K562 (cell line): Measurements from ENCODE around the gene ADCY1. TPM values are rescaled to one million over a fixed set of nuclear protein-coding genes. Genes with fewer than 3 reads are reported as not detected.
"Not testable (repeated sequence)": the region's sequence is repeated elsewhere in the genome, so short reads cannot be mapped to it uniquely, and the experiment has no call there.

Experiments used
- ATAC-seq: fragments of 200-7000 bp; cut with Tn5 transposase; 3 replicates; pipeline ENCODE4 v1.9.1; 2020; ENCODE audit warnings: moderate library complexity
- BruUV-seq: library from RNA; stranded (reverse); fragments of 400-500 nt; replicated peaks from 2 replicates; lab custom pipeline; 2021; lab: Mats Ljungman, UMichigan
- CTCF ChIA-PET: fragments of 300-600 bp; formaldehyde crosslinking; extraction: SDS; loops from one replicate; lab custom pipeline; 2021; ENCODE audit warnings: low intra/inter-chr PET ratio; lab: Yijun Ruan, JAX
- POLR2A ChIA-PET: fragments of 300-600, 350-650 bp; sonication (Branson Sonifier 250); formaldehyde crosslinking; extraction: SDS; loops from one replicate; lab custom pipeline; 2021; ENCODE audit warnings: antibody characterized with exemption, inconsistent platforms; lab: Yijun Ruan, JAX
- DNase-seq, 4 experiments: peaks; one replicate each; pipeline versions ENCODE4 v3.0.0 to v3.0.0-alpha.2; 2011 to 2018; ENCODE audit warnings: low spot score in 3 of 4, mixed read lengths in 3 of 4; ENCODE audit errors: extremely low read depth in 1 of 4
- FAIRE-seq: peaks from 2 replicates; lab custom pipeline; 2011; peaks lifted over from hg19 to GRCh38; lab: Jason Lieb, UNC
- H2AFZ ChIP-seq: 2 replicates; pipeline ENCODE4 v1.6.0; 2011; ENCODE audit warnings: low read depth, low read length, control low read depth, inconsistent platforms
- H3K27ac ChIP-seq: fragments of 200-600 bp; 3 replicates; pipeline ENCODE4 v1.8.0; 2011; ENCODE audit warnings: low read depth, mild to moderate bottlenecking, control low read depth, inconsistent platforms, low read length, moderate library complexity, mixed read lengths; ENCODE audit errors: extremely low read depth
- H3K27me3 ChIP-seq, 2 experiments: fragments of 300-600 bp in 1 of 2; 2 replicates in 1 of 2; 3 replicates in 1 of 2; pipeline versions ENCODE4 v1.6.0 to v1.8.0; 2011; ENCODE audit warnings: inconsistent platforms in 2 of 2, low read length in 2 of 2, mild to moderate bottlenecking in 1 of 2, mixed read lengths in 1 of 2, moderate library complexity in 1 of 2; ENCODE audit not compliant: control insufficient read depth in 2 of 2, insufficient read depth in 2 of 2
- H3K36me3 ChIP-seq: fragments of 300-600 bp; 3 replicates; pipeline ENCODE4 v1.8.0; 2011; ENCODE audit warnings: mild to moderate bottlenecking, low read length, inconsistent platforms; ENCODE audit not compliant: control insufficient read depth, insufficient read depth
- H3K4me1 ChIP-seq, 2 experiments: fragments of 200-600 bp in 1 of 2; replicated peaks in 1 of 2; 2 replicates in 1 of 2; 3 replicates in 1 of 2; pipeline versions ENCODE4 v1.5.1 to v1.8.0; 2011; ENCODE audit warnings: inconsistent platforms in 2 of 2, low read length in 2 of 2, mild to moderate bottlenecking in 1 of 2, mixed read lengths in 1 of 2, moderate library complexity in 1 of 2; ENCODE audit not compliant: control insufficient read depth in 2 of 2, insufficient read depth in 2 of 2
- H3K4me2 ChIP-seq: 2 replicates; pipeline ENCODE4 v1.6.1; 2011; ENCODE audit warnings: low read length, control low read depth, inconsistent platforms, mixed read lengths; ENCODE audit not compliant: insufficient read depth
- H3K4me3 ChIP-seq: fragments of 200-600 bp; sonication (generic), shearing (Covaris generic); 2 replicates; pipeline ENCODE4 v1.5.1; 2016; ENCODE audit warnings: control low read depth, inconsistent platforms
- H3K79me2 ChIP-seq: fragments of 200-600 bp; 3 replicates; pipeline ENCODE4 v1.8.0; 2011; ENCODE audit warnings: low read length, inconsistent platforms; ENCODE audit not compliant: control insufficient read depth, insufficient read depth
- H3K9ac ChIP-seq, 2 experiments: 2 replicates each; pipeline versions ENCODE4 v1.6.0 to v1.6.1; 2011; ENCODE audit warnings: low read depth in 2 of 2, low read length in 2 of 2, control low read depth in 1 of 2, inconsistent platforms in 1 of 2, mild to moderate bottlenecking in 1 of 2, mixed read lengths in 1 of 2; ENCODE audit not compliant: insufficient read depth in 1 of 2
- H3K9me1 ChIP-seq: one replicate; pipeline ENCODE4 v1.6.0; 2011; ENCODE audit warnings: inconsistent platforms, mild to moderate bottlenecking, low read length, moderate library complexity; ENCODE audit not compliant: control insufficient read depth, insufficient read depth
- H3K9me3 ChIP-seq: replicated peaks from 2 replicates; pipeline ENCODE4 v1.5.1; 2011; ENCODE audit warnings: low read depth, low read length, inconsistent platforms; ENCODE audit not compliant: control insufficient read depth, insufficient read depth
- H4K20me1 ChIP-seq: replicated peaks from 2 replicates; pipeline ENCODE4 v1.6.1; 2011; ENCODE audit warnings: low read length, inconsistent platforms, mixed read lengths; ENCODE audit not compliant: control insufficient read depth, insufficient read depth
- CSDE1 ChIP-seq, 2 experiments: fragments of 450-650 bp; IDR thresholded peaks; 2 replicates each; pipeline ENCODE4 v1.6.1; 2016; ENCODE audit warnings: mild to moderate bottlenecking in 1 of 2
- GABPB1 ChIP-seq: sonication (generic); formaldehyde crosslinking; IDR thresholded peaks from 2 replicates; pipeline ENCODE4 v1.8.0; 2022; ENCODE audit warnings: mild to moderate bottlenecking, missing genetic modification reagents
- KAT7 ChIP-seq: sonication (generic); formaldehyde crosslinking; IDR thresholded peaks from 2 replicates; pipeline ENCODE4 v1.8.0; 2022; ENCODE audit warnings: missing genetic modification reagents, mild to moderate bottlenecking, borderline replicate concordance
- MAFK ChIP-seq: IDR thresholded peaks from 2 replicates; pipeline ENCODE4 v1.6.1; 2011; ENCODE audit warnings: low read length, improper control_type of control experiment
- MLLT1 ChIP-seq, 2 experiments: fragments of 450-650 bp; IDR thresholded peaks; 2 replicates each; pipeline ENCODE4 v1.6.1; 2016
- MNT ChIP-seq, 2 experiments: fragments of 450-650 bp; conservative IDR thresholded peaks; 2 replicates each; pipeline ENCODE4 v1.6.1; 2017; ENCODE audit warnings: mild to moderate bottlenecking in 2 of 2, moderate library complexity in 2 of 2
- POLR2AphosphoS5 ChIP-seq: IDR thresholded peaks from 2 replicates; pipeline ENCODE4 v1.6.1; 2011; ENCODE audit warnings: mild to moderate bottlenecking, low read depth, low read length, moderate library complexity; ENCODE audit not compliant: control insufficient read depth, insufficient read depth
- RBFOX2 ChIP-seq: fragments of 200-400 bp; formaldehyde crosslinking; IDR thresholded peaks from 2 replicates; pipeline ENCODE4 v1.6.1; 2017; ENCODE audit warnings: low read depth, mild to moderate bottlenecking, low read length, moderate library complexity
- RFX5 ChIP-seq: IDR thresholded peaks from 2 replicates; pipeline ENCODE4 v1.6.1; 2011; ENCODE audit warnings: low read depth, mild to moderate bottlenecking, improper control_type of control experiment, low read length
- YY1 ChIP-seq, 3 experiments: IDR thresholded peaks; 2 replicates each; pipeline ENCODE4 v1.6.1; 2011; ENCODE audit warnings: low read length in 2 of 3, mild to moderate bottlenecking in 2 of 3, moderate library complexity in 2 of 3, borderline replicate concordance in 1 of 3, control low read depth in 1 of 3, low read depth in 1 of 3; ENCODE audit not compliant: insufficient read depth in 3 of 3, insufficient replicate concordance in 2 of 3, control insufficient read depth in 1 of 3, insufficient read length in 1 of 3; ENCODE audit errors: extremely low read depth in 1 of 3
- whole genome bisulfite sequencing: fragments of 100-300 bp; shearing (Covaris generic); methylation state at CpG from one replicate; pipeline ENCODE4 v1.1.6; 2016; ENCODE audit warnings: low coverage, mixed read lengths; ENCODE audit not compliant: insufficient coverage; ENCODE audit errors: missing lambda C conversion rate; 5-methylcytosine and 5-hydroxymethylcytosine counted together
- in situ Hi-C: fragments of 300-500 bp; cut with MboI; formaldehyde crosslinking; loops from 4 replicates; pipeline ENCODE4 v1.15.0; 2018; ENCODE audit warnings: inconsistent platforms, mixed read lengths
- intact Hi-C: fragments of 100-400 bp; cut with micrococcal nuclease; formaldehyde crosslinking; loops from 2 replicates; pipeline ENCODE4 v1.14.2; 2022
- polyA plus RNA-seq, 8 experiments: library from polyadenylated mRNA; depleted of rRNA in 4 of 8; stranded (reverse) in 5 of 8; unstranded in 3 of 8; fragments of >200 nt; fragmentation: Nextera tagmentation in 2 of 8; fragmentation: Illumina TruSeq in 1 of 8; extraction: Ambion mirVana in 2 of 8; extraction: Trizol in 1 of 8; gene quantifications; 2 replicates each; pipeline versions ENCODE4 v1.2.1 to v1.2.3, GENCODE V29; 2011 to 2014; ENCODE audit warnings: inconsistent platforms in 1 of 8, missing spikeins in 1 of 8
- total RNA-seq, 7 experiments: library from RNA; depleted of rRNA in 6 of 7; stranded (reverse); fragments of >200 nt in 6 of 7; fragmentation: Illumina TruSeq in 2 of 7; extraction: Trizol in 2 of 7; gene quantifications; 2 replicates each; pipeline versions ENCODE4 v1.2.1 to v1.2.3, GENCODE V29; 2011 to 2021; ENCODE audit warnings: low replicate concordance in 1 of 7
- TF ChIP-seq, protein P1 (sequence below): conservative IDR thresholded peaks from 2 replicates; pipeline ENCODE4 v1.6.1; 2011; ENCODE audit warnings: low read depth, mild to moderate bottlenecking, low read length; ENCODE audit not compliant: control insufficient read depth

ADCY1 gene
- total and polyA plus RNA-seq, 9 of the 15 experiments (the other 6 are each of a cell fraction or from before 2014, with no cell fraction given) = under 0.01 to 0.18 (median 0.10) TPM; not detected in 4

GRCh38 chr7:45768516-45769394 is 194.6 kb downstream of the ADCY1 start (continued):
- TF ChIP-seq, protein P1, sequence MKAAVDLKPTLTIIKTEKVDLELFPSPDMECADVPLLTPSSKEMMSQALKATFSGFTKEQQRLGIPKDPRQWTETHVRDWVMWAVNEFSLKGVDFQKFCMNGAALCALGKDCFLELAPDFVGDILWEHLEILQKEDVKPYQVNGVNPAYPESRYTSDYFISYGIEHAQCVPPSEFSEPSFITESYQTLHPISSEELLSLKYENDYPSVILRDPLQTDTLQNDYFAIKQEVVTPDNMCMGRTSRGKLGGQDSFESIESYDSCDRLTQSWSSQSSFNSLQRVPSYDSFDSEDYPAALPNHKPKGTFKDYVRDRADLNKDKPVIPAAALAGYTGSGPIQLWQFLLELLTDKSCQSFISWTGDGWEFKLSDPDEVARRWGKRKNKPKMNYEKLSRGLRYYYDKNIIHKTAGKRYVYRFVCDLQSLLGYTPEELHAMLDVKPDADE = 0 out of 2 replicates have a peak, but pooled peaks have one; percentile 29
- peak in 2 of 3 experiments; percentile 52 to 66 for TF ChIP-seq YY1 (IDR thresholded peaks at IDR 0.05; ENCODE audit: borderline replicate concordance in 1 of 3, control insufficient read depth in 1 of 3, extremely low read depth in 1 of 3, insufficient read depth in 3 of 3, insufficient read length in 1 of 3, insufficient replicate concordance in 2 of 3, low read depth in 1 of 3, low read length in 2 of 3)
- TF ChIP-seq KAT7 = peak; percentile 56; the same call in 1 of the 2 replicates
- TF ChIP-seq MNT (conservative IDR thresholded peaks at IDR 0.05) = peak; percentile 67 to 78
- peak; percentile 34; the same call in 1 of the 2 replicates for TF ChIP-seq MAFK
- peak; percentile 89 for TF ChIP-seq RBFOX2
- TF ChIP-seq GABPB1 (CRISPR knock-in tag) = 0 out of 2 replicates have a peak, but pooled peaks have one; percentile 33
- peak; percentile 58; the same call in 1 of the 2 replicates for TF ChIP-seq POLR2AphosphoS5
- peak in 1 of 2 experiments; percentile 94; a peak in 2 of 4 replicates for TF ChIP-seq CSDE1 (IDR thresholded peaks at IDR 0.05)
- peak; percentile 73; the same call in 1 of the 2 replicates for TF ChIP-seq RFX5
- 0 out of 4 replicates have a peak, but pooled peaks of 1 of the 2 experiments have one; percentile 61 for TF ChIP-seq MLLT1 (IDR thresholded peaks at IDR 0.05)

GRCh38 chr7:45769626-45770025 is 195.5 kb downstream of the ADCY1 start:
- peak overlapping the region; percentile 80 to 94 for H3K9ac ChIP-seq
- not testable (repeated sequence) for FAIRE-seq

More at GRCh38 chr7:45769626-45770025, 195.5 kb downstream of the ADCY1 start:
- H4K20me1 ChIP-seq, CTCF ChIA-PET, intact Hi-C loops, BruUV-seq, H3K36me3 ChIP-seq, in situ Hi-C loops, H3K4me1 ChIP-seq, ATAC-seq, H3K27me3 ChIP-seq, POLR2A ChIA-PET, DNase-seq, H3K9me3 ChIP-seq, H3K9me1 ChIP-seq: not testable (repeated sequence)
- Histone ChIP-seq H2AFZ (peak overlapping the region; percentile 94; the same call in 1 of the 2 replicates), H3K79me2 (peaks cover 19% of the 10 kb centered on the region), H3K4me2 (peak overlapping the region; percentile 80), H3K27ac (peak overlapping the region; percentile 86; the same call in 2 of the 3 replicates), H3K4me3 (peak overlapping the region; percentile 86)
- 82% methylated on average over 17 of the region's 20 CpGs for WGBS
